IPS-18a (cell line): ENCODE results near the gene LMNTD1.
"Not testable (repeated sequence)": the region's sequence is repeated elsewhere in the genome, so short reads cannot be mapped to it uniquely, and the experiment has no call there.

Source experiments
- H3K27ac ChIP-seq: one replicate; pipeline ENCODE4 v1.5.1; 2013; ENCODE audit warnings: low read length
- H3K27me3 ChIP-seq: one replicate; pipeline ENCODE4 v1.6.1; 2013; ENCODE audit warnings: mild to moderate bottlenecking, low read length; ENCODE audit not compliant: control insufficient read depth, insufficient read depth
- H3K36me3 ChIP-seq: one replicate; pipeline ENCODE4 v1.6.1; 2013; ENCODE audit warnings: low read depth, low read length; ENCODE audit not compliant: control insufficient read depth
- H3K4me1 ChIP-seq: one replicate; pipeline ENCODE4 v1.6.1; 2013; ENCODE audit warnings: low read depth, low read length; ENCODE audit not compliant: control insufficient read depth
- H3K4me3 ChIP-seq: one replicate; pipeline ENCODE4 v1.5.1; 2013; ENCODE audit warnings: low read length
- H3K9ac ChIP-seq: one replicate; pipeline ENCODE4 v1.6.1; 2013; ENCODE audit warnings: mild to moderate bottlenecking, low read length, moderate library complexity
- H3K9me3 ChIP-seq: one replicate; pipeline ENCODE4 v1.6.1; 2013; ENCODE audit warnings: low read depth, low read length; ENCODE audit not compliant: control insufficient read depth

LMNTD1 gene

GRCh38 chr12:25449007-25449406 lies 104.1 kb downstream of the LMNTD1 start:
- Histone ChIP-seq H3K9me3 (no peaks in the 10 kb centered on the region), H3K9ac (no peak overlapping the region), H3K4me3 (no peak overlapping the region), H3K27me3 (no peaks in the 10 kb centered on the region), H3K36me3 (no peaks in the 10 kb centered on the region), H3K4me1 (no peaks in the 10 kb centered on the region), H3K27ac (no peak overlapping the region)

- H3K27me3 ChIP-seq, result no peaks in the 10 kb centered on the region
- no peak overlapping the region for H3K27ac ChIP-seq
- no peak overlapping the region for H3K4me3 ChIP-seq
- H3K9ac ChIP-seq, result no peak overlapping the region
- H3K9me3 ChIP-seq, result no peaks in the 10 kb centered on the region
- H3K4me1 ChIP-seq, result no peaks in the 10 kb centered on the region
- no peaks in the 10 kb centered on the region for H3K36me3 ChIP-seq
These were observed 106.0 kb downstream of the LMNTD1 start for GRCh38 chr12:25447046-25447445.

GRCh38 chr12:25438638-25439037 lies 114.4 kb downstream of the LMNTD1 start:
- Histone ChIP-seq H3K27ac (no peak overlapping the region), H3K9me3 (no peaks in the 10 kb centered on the region), H3K36me3 (no peaks in the 10 kb centered on the region), H3K4me1 (peaks cover 3% of the 10 kb centered on the region), H3K4me3 (no peak overlapping the region), H3K9ac (no peak overlapping the region), H3K27me3 (no peaks in the 10 kb centered on the region)

GRCh38 chr12:25436206-25437030 lies 116.7 kb downstream of the LMNTD1 start:
- no peaks in the 10 kb centered on the region for H3K9me3 ChIP-seq
- no peaks in the 10 kb centered on the region for H3K36me3 ChIP-seq
- H3K27me3 ChIP-seq, result no peaks in the 10 kb centered on the region
- H3K4me1 ChIP-seq, result peaks cover 3% of the 10 kb centered on the region
- no peak overlapping the region for H3K9ac ChIP-seq
- no peak overlapping the region for H3K4me3 ChIP-seq
- H3K27ac ChIP-seq, result no peak overlapping the region

GRCh38 chr12:25435431-25435830 lies 117.7 kb downstream of the LMNTD1 start:
- H3K4me3 ChIP-seq, result no peak overlapping the region
- no peaks in the 10 kb centered on the region for H3K27me3 ChIP-seq
- H3K27ac ChIP-seq, result no peak overlapping the region
- H3K4me1 ChIP-seq, result peaks cover 3% of the 10 kb centered on the region
- H3K9me3 ChIP-seq, result no peaks in the 10 kb centered on the region
- no peaks in the 10 kb centered on the region for H3K36me3 ChIP-seq
- H3K9ac ChIP-seq, result no peak overlapping the region

GRCh38 chr12:25434515-25434914 lies 118.6 kb downstream of the LMNTD1 start:
- Histone ChIP-seq H3K36me3 (no peaks in the 10 kb centered on the region), H3K9ac (no peak overlapping the region), H3K4me3 (no peak overlapping the region), H3K27me3 (no peaks in the 10 kb centered on the region), H3K9me3 (no peaks in the 10 kb centered on the region), H3K4me1 (peaks cover 3% of the 10 kb centered on the region), H3K27ac (no peak overlapping the region)

- Histone ChIP-seq H3K36me3 (no peaks in the 10 kb centered on the region), H3K4me1 (peaks cover 3% of the 10 kb centered on the region), H3K9ac (no peak overlapping the region), H3K27ac (no peak overlapping the region), H3K27me3 (no peaks in the 10 kb centered on the region), H3K4me3 (no peak overlapping the region), H3K9me3 (no peaks in the 10 kb centered on the region)
These were observed 119.3 kb downstream of the LMNTD1 start for GRCh38 chr12:25433581-25434325.

- Histone ChIP-seq H3K4me1 (peaks cover 3% of the 10 kb centered on the region), H3K27ac (no peak overlapping the region), H3K27me3 (no peaks in the 10 kb centered on the region), H3K4me3 (no peak overlapping the region), H3K9ac (no peak overlapping the region), H3K9me3 (no peaks in the 10 kb centered on the region), H3K36me3 (no peaks in the 10 kb centered on the region)
These were observed 120.1 kb downstream of the LMNTD1 start for GRCh38 chr12:25433024-25433423.

GRCh38 chr12:25427337-25428249 lies 125.5 kb downstream of the LMNTD1 start:
- Histone ChIP-seq H3K27ac (no peak overlapping the region), H3K4me1 (no peaks in the 10 kb centered on the region), H3K4me3 (no peak overlapping the region), H3K36me3 (no peaks in the 10 kb centered on the region), H3K27me3 (no peaks in the 10 kb centered on the region), H3K9me3 (no peaks in the 10 kb centered on the region), H3K9ac (no peak overlapping the region)

- H3K4me3 ChIP-seq, H3K4me1 ChIP-seq, H3K9ac ChIP-seq, H3K36me3 ChIP-seq, H3K9me3 ChIP-seq, H3K27ac ChIP-seq, H3K27me3 ChIP-seq: not testable (repeated sequence)
These were observed 126.3 kb downstream of the LMNTD1 start for GRCh38 chr12:25426821-25427220.
